Stimulated activated CD8-positive, alpha-beta memory T cell treated with anti-CD3 and anti-CD28 coated beads, Interleukin-7, amount 100 ng/mL, for 4 hours (primary cell): ENCODE measurements around the gene MNAT1.

Experiments used
- DNase-seq, 2 donors: peaks; one replicate each; pipeline ENCODE4 v3.0.0-alpha.2; 2020; ENCODE audit warnings: low read depth in 2 of 2

The MNAT1 gene

DNA sequence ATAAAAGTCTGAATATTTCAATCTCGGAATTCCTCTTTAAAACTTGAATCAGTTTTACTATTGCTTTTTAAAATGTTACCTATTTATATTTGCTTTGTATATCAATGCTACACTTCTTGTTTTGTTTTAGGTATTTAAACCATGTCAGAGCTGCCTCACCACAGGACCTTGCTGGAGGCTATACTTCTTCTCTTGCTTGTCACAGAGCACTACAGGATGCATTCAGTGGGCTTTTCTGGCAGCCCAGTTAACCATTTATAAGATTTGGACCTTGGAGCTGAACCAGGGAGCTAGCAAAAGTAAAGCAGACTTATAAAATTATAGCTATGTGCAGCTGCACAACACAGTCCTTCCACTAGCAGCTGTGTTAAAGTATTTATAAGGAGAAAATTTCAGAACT, 233.5 kb downstream of the MNAT1 start:
- DNase-seq = no peak

DNA sequence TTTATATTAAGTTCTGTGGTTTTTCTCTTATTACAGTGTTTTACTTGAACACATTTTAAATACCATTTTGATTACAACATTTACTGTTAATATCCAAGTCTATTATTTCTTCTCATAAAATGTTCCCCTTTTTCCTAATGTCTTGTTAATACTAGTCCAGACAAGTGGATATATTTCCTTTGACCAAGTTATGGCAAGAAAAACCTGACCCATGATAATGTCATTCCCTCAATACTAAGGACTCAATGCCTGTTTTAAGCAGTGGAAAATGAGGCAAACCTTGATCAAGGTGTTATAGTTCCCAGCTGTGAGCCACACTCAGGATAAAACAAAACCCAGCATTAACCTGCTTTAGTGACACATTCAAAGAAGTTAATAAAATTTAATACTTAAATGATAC, 234.1 kb downstream of the MNAT1 start:
- DNase-seq = no peak

DNA sequence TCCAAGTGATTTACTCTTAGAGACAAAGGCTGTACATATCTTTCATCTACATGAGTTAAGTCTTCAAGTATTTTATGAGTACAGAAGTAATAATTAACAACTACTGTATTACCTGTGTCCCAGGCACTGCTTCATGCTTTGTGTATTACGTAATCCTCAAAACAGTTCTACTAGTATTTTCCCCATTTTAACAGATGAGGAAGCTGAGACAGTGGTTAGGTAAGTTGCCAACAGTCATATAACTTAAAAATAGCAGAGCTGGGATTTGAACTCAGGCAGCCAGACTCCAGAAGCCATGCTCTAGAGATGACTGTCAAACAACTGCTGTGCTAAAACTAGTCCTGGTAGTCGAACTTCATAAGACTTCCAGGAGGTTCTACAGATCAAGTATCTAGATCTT, 235.6 kb downstream of the MNAT1 start:
- no peak for DNase-seq

DNA sequence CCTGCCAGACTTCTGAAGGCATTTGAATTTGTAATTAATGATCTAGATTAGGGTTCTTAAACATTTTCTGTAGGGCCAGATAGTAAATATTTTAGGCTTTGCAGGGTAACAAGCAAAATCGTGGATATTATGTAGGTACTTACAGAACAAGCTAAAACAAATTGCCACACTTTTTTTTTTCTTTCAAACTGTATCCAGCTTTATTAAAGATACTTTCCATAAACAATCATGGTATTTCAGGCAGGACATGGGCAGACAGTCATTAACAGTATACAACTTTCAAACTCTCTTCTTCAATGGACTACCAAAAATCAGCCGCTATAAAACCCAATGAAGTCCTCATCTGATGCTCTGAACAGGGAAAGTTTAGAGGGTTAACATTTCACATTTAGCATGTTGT, 236.7 kb downstream of the MNAT1 start:
- DNase-seq = no peak

DNA sequence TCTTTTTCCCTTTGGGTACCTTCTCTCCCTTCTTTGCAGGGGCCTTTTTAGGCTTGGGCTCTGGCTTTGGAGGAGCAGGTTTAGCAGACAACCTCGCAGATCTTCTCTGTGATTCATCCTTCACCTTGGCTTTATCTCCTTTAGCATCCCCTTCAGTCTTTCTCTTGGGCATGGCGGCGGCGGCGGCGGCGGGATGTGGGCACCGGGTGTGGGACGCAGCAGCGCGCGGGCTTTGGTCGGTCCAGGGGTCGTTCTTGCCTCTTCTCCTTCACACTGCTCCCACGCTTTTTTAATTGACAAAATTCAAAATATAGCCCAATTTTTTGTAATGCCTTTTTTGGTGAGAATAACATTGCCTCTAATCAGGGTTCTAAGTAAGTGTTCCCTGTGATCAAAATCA, 237.7 kb downstream of the MNAT1 start:
- DNase-seq = no peak

DNA sequence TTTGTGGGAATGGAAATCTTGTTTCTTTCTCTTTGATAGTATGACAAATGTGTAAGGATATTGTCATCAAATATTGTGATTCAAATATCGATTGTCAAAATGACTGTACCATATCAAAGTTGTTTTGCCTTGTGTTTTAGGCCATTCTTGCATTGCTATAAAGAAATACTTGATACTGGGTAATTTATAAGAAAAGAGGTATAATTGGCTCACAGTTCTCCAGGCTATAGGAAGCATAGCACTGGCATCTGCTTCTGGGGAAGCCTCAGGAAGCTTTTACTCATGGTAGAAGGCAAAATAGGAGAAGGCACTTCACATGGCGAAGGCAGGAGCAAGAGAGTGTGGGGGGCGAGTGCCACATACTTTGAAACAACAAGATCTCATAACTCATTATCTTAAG, 238.5 kb downstream of the MNAT1 start:
- DNase-seq = no peak

DNA sequence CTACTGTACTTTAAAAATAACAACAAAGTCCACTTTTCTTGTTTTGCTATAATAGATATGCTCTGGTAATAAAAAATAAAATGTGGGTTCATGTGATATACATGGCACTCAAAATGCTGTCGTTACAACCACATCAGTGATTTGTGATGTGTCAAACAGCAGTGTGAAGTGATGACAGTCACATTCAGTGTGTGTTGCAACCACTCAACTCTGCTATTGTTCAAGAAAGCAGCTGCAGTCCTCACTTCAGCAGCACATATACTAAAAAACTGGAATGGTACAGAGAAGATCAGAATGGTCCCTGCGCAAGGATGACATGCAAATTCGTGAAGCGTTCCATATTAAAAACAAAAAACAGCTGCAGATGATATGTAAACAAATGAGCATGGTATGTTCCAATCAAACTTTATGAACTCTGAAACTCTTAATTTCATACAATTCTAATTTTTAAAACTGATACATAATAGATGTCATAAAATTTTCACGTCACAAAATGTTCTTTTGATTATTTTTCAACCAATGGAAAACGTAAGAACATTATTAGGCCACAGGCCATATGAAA, 239.6 kb downstream of the MNAT1 start:
- no peak for DNase-seq

DNA sequence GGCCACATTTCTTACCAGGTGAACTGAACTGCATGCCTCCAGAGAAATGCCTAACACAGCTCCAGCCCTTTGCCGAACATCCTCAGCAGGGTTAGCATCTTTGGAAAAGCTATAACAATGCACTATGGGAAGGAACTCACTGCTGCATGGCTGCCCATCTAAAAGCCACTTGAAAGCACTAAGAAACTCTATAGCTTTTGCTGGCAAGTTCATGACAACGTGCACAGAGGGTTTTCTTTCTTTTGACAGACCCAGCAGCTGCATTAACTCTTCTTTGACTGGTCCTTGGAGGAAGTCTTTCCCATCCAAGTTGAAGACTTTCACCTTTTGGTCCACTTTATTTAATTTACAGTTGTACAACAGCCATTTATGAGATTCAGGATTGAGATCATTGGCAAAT, 241.0 kb downstream of the MNAT1 start:
- DNase-seq = no peak

DNA sequence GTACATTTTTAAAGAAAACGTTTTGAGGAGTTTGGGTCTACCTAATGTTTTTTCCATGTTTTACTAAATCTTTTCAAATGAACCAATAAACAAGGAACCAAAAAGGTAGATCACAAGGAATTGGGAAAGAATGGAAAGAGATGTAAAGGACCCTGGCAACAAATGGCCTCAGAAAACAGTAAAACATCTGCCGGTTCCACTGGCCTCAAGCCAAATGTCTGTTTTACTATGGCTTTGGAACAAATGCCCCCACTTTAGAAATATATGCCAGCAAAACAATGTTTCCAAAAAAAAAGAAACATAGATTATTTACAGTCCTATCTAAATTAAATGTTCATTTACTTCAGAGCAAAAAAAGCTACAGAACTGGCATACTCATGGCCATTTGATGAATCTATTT, 243.3 kb downstream of the MNAT1 start:
- no peak for DNase-seq

DNA sequence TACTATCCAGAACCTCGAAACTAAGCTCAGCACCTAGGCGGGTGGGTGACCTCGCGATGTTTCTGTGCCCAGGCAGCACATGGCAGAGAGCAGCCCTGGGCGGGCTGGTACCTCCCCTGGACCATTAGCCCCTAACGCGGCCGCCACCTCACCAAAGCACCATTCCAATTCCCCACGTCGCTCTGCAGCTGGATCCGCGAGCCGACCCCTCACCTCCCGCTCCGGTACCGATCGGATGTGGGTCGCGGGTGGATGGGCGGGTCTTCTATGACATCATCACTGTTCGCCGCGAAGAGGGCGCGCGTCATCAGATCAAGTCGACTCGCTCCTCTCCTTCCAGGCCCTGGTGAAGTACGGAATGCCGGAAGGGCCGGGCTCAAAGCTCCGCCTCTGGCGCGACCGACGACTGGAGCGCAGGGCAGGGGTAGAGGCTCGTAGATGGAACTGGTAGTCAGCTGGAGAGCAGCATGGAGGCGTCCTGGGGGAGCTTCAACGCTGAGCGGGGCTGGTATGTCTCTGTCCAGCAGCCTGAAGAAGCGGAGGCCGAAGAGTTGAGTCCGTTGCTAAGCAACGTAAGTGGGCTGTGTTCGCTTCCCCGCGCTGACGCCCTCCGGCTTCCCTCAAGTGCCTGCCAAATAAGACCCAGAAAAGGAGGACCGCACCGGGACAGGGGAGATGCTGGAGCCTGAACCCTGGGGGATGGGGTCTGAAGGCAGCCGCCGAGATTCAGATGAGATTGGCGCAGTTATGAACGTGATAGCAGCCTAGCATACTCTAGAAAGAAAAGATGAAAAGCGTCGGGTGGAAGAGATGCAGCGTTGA, 246.5 kb downstream of the MNAT1 start, which contains the start of the genes SLC38A6 and TRMT5:
Gene SLC38A6, plus strand, starts transcription at position 435 of the 822 bp plus-strand sequence. Its CDS starts 33 bp downstream, at position 468.
Gene TRMT5, minus strand, starts transcription at position 269 of the 822 bp plus-strand sequence. Its CDS starts 106 bp downstream, at position 163.
- DNase-seq = peak; percentile 84 to 86

DNA sequence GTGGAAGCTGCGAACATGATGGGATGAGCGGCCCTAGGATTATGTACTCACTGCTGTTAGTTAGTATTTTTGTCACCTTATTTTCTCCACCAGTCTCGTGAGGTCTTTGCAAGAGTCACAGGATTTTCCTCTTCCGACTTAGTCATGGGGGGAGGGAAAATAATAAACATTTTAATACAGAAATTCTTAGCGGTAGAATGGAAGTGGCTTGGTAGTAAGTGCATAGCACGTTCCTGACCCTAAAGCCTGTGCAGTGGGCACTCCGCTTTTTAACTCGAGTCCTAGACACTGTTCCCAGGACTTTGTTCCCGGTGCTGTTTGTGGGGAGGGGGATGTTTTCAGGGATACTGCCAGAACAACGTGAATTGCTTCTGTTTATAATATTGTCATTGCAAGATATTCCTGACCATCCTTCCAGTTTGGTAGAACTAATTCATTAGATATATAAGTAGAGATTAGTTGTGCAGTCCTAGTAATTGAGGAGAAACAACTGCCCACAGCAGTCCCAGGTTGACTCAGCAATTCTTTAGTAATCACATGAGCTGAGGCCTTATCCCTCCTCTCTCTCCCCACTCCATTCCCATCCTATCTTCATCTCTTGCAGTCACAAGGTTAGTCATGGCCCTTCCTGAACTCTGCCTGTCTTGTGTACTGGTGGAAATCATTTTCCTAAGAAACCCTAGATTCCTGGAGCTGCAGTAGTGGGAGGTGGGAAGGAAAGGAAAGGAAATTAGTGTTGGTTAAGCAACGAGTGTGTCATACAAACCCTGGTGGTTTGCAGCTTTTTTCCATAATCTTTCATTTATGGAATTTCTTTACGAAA, 247.3 kb downstream of the MNAT1 start:
- no peak for DNase-seq

DNA sequence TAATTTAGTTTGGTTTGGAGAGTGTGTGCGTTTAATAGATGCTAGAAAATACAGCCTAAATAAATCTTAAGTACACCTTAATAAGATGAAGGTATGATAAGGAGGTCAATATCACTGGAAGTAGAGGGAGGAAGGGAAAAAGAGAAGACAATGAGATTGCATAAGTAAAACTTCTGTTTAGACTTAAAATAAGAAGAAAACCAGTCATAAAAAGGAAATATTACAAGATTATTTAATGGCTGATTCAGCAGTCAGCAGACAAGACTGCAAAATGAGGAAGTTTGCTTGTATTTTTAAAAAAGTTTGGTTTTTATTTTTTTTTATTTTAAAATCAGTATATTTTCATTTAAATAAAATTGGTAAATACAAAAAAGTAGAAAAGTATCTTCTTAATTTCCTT, 249.6 kb downstream of the MNAT1 start:
- no peak for DNase-seq

DNA sequence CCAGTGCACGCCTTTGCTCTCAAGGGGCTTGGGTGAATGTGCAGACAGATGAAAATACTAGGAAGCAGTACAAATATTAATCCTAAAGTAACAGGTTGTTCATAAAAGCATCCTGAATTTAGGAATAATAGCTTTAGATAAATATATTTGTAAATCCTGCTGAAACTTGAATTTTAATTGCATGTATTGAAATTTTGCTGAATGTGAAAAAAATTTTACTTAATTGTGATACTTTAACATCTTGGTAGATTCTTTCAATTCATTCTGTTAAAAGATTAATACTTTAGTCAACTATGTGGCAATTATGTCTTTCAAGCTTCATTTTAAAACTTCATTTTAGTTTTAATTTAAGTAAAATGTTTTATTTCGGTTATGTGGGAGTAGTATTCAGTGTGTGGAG, 251.9 kb downstream of the MNAT1 start:
- DNase-seq = no peak

DNA sequence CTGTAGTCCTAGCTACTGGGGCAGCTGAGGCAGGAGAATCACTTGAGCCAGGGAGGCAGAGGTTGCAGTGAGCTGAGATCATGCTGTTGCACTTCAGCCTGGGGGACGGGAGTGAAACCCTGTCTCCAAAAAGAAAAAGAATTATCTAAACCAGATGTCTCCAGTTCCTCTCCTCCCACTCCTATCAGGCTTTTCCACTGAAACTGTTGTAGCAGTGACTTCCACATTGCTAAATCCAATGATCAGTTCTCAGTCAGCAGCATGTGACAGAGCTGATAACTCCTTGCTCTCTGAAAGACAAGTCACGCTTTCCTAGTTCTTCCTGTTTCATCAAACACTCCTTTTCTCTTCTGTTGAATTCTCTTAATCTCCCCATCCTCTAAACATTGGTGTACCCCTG, 255.0 kb downstream of the MNAT1 start:
- no peak for DNase-seq

DNA sequence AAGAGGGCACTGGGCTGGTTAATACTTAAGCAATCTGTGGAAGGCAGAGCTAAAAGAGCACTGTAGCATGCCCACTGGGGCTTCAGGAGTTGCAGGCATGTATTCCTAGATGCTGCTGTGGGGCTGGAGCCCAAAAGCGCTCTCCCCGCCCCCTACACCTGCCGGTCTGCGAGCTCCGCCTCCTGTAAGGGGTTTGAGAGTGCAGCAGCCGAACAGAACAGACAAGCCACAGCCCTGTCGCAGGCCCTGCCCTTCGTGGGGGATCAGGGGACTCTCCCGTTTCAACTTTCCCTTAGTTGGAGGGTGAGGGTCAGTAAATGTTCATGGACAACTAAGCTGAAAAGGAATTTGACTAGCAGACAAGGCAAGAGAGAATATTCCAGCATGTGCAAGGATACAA, 264.1 kb downstream of the MNAT1 start:
- no peak for DNase-seq

DNA sequence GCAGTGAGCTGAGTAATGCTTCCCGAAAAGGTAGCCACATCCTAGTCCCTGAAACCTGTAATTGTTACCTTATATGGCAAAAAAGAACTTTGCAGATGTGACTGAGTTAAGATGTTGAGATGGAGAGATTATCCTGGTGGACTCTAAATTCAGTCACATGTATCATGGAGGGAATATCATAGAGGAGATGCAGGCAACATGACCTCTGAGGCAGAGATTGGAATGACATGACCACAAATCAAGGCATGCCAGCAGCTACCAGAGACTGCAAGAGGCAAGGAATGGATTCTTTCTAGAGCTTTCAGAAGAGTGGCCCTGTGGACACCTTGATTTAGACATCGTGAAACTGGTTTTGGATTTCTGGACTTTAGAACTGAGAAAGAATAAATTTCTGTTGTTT, 265.0 kb downstream of the MNAT1 start:
- no peak for DNase-seq

DNA sequence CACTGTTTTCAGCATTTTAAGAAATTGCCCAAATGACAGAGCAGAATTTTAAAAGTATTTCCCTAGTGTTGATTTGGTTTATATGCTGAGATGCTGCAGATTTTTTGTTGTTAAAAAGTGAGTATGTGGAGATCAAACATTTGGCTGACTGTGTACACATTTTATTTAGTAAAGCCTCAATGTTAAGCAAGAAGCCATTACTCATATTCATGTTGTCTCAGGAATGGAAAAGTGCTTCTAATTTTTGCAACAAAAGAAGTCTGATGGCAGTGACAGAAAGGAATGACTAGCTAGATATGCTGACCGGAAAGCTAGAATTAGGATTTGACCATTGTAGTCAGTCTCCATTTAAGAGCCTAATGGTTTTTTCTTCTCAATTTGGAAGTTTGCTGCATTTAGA, 269.0 kb downstream of the MNAT1 start:
- DNase-seq = no peak

DNA sequence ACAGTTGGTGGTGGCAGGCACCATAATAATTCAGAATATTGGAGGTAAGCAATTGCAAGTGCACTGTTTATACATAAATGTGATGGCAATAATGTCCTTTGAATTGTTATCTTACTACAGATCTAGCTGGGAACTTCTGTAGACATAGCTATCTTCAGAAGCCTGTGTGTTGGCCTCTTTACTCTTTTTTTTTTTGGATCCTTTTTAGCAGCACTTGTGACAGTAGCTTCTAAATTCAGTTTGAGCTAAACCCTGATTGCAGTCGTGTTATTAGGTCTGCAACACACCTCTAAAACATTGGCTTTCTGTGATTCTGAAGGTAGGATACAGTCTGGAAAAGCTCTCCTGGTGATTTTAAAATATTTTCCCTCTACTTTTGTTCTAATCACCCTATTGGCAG, 285.0 kb downstream of the MNAT1 start:
- DNase-seq = no peak
